Esophagus squamous epithelium (tissue), 5 donors: ENCODE results near the gene PARP9. TPM values are rescaled to one million over a fixed set of nuclear protein-coding genes. Genes with fewer than 3 reads are reported as not detected.

ENCODE experiments used
- DNase-seq: peaks from one replicate; lab custom pipeline; 2025; lab: John Stamatoyannopoulos, UW
- H3K27ac ChIP-seq, 4 donors: fragments of 200-600 bp; sonication (generic); one replicate each; pipeline ENCODE4 v1.5.1; 2016 to 2019; ENCODE audit warnings: mild to moderate bottlenecking in 1 of 4
- H3K27me3 ChIP-seq, 4 donors: fragments of 200-600 bp; sonication (generic); 1 replicate in 3 of 4; 2 replicates in 1 of 4; pipeline versions ENCODE4 v1.5.1 to v1.6.0; 2017 to 2021; ENCODE audit warnings: antibody characterized with exemption in 1 of 4
- H3K36me3 ChIP-seq, 3 donors: fragments of 200-600 bp; sonication (generic); one replicate each; pipeline ENCODE4 v1.5.1; 2016 to 2019
- H3K4me1 ChIP-seq, 3 donors: fragments of 200-600 bp; sonication (generic); one replicate each; pipeline ENCODE4 v1.5.1; 2017 to 2019
- H3K4me3 ChIP-seq, 4 donors: fragments of 200-600 bp; sonication (generic); 1 replicate in 3 of 4; 2 replicates in 1 of 4; pipeline ENCODE4 v1.5.1; 2016 to 2019; ENCODE audit warnings: mild to moderate bottlenecking in 2 of 4, moderate library complexity in 1 of 4
- H3K9me3 ChIP-seq, 3 donors: fragments of 200-600 bp; sonication (generic); one replicate each; pipeline ENCODE4 v1.5.1; 2016 to 2019
- CTCF ChIP-seq, 6 experiments: fragments of 450-650 bp in 4 of 6; fragments of 200-600 bp in 2 of 6; sonication (generic) in 2 of 6; IDR thresholded peaks; one replicate each; pipeline ENCODE4 v1.5.1; 2016 to 2019; ENCODE audit warnings: antibody characterized with exemption in 6 of 6, mild to moderate bottlenecking in 4 of 6, moderate library complexity in 4 of 6
- POLR2A ChIP-seq, 4 donors: fragments of 450-650 bp; IDR thresholded peaks; one replicate each; pipeline ENCODE4 v1.6.1; 2017; ENCODE audit warnings: antibody characterized with exemption in 4 of 4, mild to moderate bottlenecking in 4 of 4, moderate library complexity in 3 of 4
- WGBS, 2 donors: methylation state at CpG; one replicate each; pipeline ENCODE4 v1.1.5; 2018; 5-methylcytosine and 5-hydroxymethylcytosine counted together
- intact Hi-C: fragments of 100-400 bp; cut with DNase I; formaldehyde crosslinking; loops from one replicate; pipeline ENCODE4 v1.15.0; 2022
- total RNA-seq, 4 donors: library from RNA; depleted of rRNA; stranded (reverse); fragments of >200 nt; gene quantifications; one replicate each; pipeline ENCODE4 v1.1.0, GENCODE V29; 2016
- donor health status: DM: yes; HTN: yes; CAD: no.

The PARP9 gene
- total RNA-seq, 4 donors from 2014 or later, result 16.6 to 50.0 (median 19.9) TPM

- H3K4me3 ChIP-seq, result no peak overlapping the region
- no peak overlapping the region for H3K27ac ChIP-seq
- H3K4me1 ChIP-seq, result no peaks in the 10 kb centered on the region
- DNase-seq, result no peak
- no peaks in the 10 kb centered on the region for H3K36me3 ChIP-seq
- 74 to 81% methylated on average over 4 of the region's 4 CpGs for WGBS, 2 donors
- TF ChIP-seq CTCF (IDR thresholded peaks at IDR 0.05) (no peak), POLR2A (IDR thresholded peaks at IDR 0.05) (no peak)
- intact Hi-C loops, result no loop called here
- H3K27me3 ChIP-seq, result no peaks in the 10 kb centered on the region
- no peaks in the 10 kb centered on the region for H3K9me3 ChIP-seq
These were observed 42.2 kb upstream of the PARP9 start for GRCh38 chr3:122606330-122606729.

- Histone ChIP-seq H3K27me3 (no peaks in the 10 kb centered on the region), H3K27ac (no peak overlapping the region), H3K36me3 (no peaks in the 10 kb centered on the region), H3K4me3 (no peak overlapping the region), H3K4me1 (no peaks in the 10 kb centered on the region), H3K9me3 (no peaks in the 10 kb centered on the region)
- no peak for DNase-seq
- 80 to 83% methylated on average over 1 to 2 of the region's 2 CpGs for WGBS, 2 donors
- intact Hi-C loops, result no loop called here
- TF ChIP-seq CTCF (IDR thresholded peaks at IDR 0.05) (no peak), POLR2A (IDR thresholded peaks at IDR 0.05) (no peak)
These were observed 39.0 kb upstream of the PARP9 start for GRCh38 chr3:122603056-122603455.

GRCh38 chr3:122602011-122602710 lies 38.1 kb upstream of the PARP9 start:
- H3K27me3 ChIP-seq, result no peaks in the 10 kb centered on the region
- TF ChIP-seq POLR2A (IDR thresholded peaks at IDR 0.05) (no peak), CTCF (IDR thresholded peaks at IDR 0.05) (no peak)
- no peak for DNase-seq
- H3K4me3 ChIP-seq, result no peak overlapping the region
- 63 to 67% methylated on average over 5 of the region's 5 CpGs for WGBS, 2 donors
- H3K4me1 ChIP-seq, result no peaks in the 10 kb centered on the region
- no peaks in the 10 kb centered on the region for H3K36me3 ChIP-seq
- H3K27ac ChIP-seq, result no peak overlapping the region
- intact Hi-C loops, result no loop called here
- H3K9me3 ChIP-seq, result no peaks in the 10 kb centered on the region

- Histone ChIP-seq H3K27me3 (no peaks in the 10 kb centered on the region), H3K27ac (no peak overlapping the region), H3K36me3 (no peaks in the 10 kb centered on the region), H3K4me1 (no peaks in the 10 kb centered on the region), H3K9me3 (no peaks in the 10 kb centered on the region), H3K4me3 (no peak overlapping the region)
- whole genome bisulfite sequencing, 2 donors, result 72 to 79% methylated on average over 4 of the region's 4 CpGs
- TF ChIP-seq CTCF (IDR thresholded peaks at IDR 0.05) (no peak), POLR2A (IDR thresholded peaks at IDR 0.05) (no peak)
- intact Hi-C loops, result no loop called here
- no peak for DNase-seq
These were observed 34.5 kb upstream of the PARP9 start for GRCh38 chr3:122598556-122598955.

GRCh38 chr3:122598151-122598550 lies 34.1 kb upstream of the PARP9 start:
- TF ChIP-seq POLR2A (IDR thresholded peaks at IDR 0.05) (no peak), CTCF (IDR thresholded peaks at IDR 0.05) (no peak)
- no peaks in the 10 kb centered on the region for H3K36me3 ChIP-seq
- no peaks in the 10 kb centered on the region for H3K4me1 ChIP-seq
- no peaks in the 10 kb centered on the region for H3K27me3 ChIP-seq
- no peak overlapping the region for H3K27ac ChIP-seq
- H3K9me3 ChIP-seq, result no peaks in the 10 kb centered on the region
- intact Hi-C loops, result no loop called here
- no peak for DNase-seq
- no peak overlapping the region for H3K4me3 ChIP-seq
- WGBS, 2 donors, result 89 to 92% methylated on average over 3 of the region's 3 CpGs
